ENCODE results near the gene CDKL5. TPM values are rescaled to one million over a fixed set of nuclear protein-coding genes. Genes with fewer than 3 reads are reported as not detected.
A peak's percentile ranks its signal among the peaks of the same experiment; 100 is the strongest.
"Not testable (repeated sequence)": the region's sequence is repeated elsewhere in the genome, so short reads cannot be mapped to it uniquely, and the experiment has no call there.

Gene CDKL5
- total and polyA plus RNA-seq, 8 donors, result 10.6 to 37.6 (median 12.8) TPM

DNA sequence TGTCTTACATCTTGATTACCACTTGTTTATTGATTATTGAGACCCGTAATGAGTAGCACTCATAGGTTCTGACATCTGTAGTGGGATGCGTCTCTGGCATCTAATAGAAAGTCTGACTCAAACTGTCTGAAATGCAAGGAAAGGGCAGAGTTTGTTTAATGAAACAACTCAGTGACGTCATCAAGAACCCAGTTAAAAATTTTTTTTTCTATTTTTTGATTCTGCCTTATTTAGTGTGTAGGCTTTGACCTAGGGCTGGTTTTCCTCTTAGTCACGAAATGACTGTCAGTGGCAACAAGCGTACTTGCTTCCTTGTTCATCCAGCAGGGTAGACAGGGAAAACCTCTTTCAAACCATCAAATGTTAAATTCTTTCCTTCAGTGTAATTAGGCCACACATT is 3.1 kb upstream of the CDKL5 start:
- Histone ChIP-seq H3K9me3 (no peaks in the 10 kb centered on the region), H3K4me1 (peaks cover 0 to 8% of the 10 kb centered on the region in 2 donors), H3K27ac (no peak overlapping the region), H3K4me3 (no peak overlapping the region), H3K27me3 (peaks cover 0 to 5% of the 10 kb centered on the region in 2 donors), H3K36me3 (no peaks in the 10 kb centered on the region)
- TF ChIP-seq, protein P1, sequence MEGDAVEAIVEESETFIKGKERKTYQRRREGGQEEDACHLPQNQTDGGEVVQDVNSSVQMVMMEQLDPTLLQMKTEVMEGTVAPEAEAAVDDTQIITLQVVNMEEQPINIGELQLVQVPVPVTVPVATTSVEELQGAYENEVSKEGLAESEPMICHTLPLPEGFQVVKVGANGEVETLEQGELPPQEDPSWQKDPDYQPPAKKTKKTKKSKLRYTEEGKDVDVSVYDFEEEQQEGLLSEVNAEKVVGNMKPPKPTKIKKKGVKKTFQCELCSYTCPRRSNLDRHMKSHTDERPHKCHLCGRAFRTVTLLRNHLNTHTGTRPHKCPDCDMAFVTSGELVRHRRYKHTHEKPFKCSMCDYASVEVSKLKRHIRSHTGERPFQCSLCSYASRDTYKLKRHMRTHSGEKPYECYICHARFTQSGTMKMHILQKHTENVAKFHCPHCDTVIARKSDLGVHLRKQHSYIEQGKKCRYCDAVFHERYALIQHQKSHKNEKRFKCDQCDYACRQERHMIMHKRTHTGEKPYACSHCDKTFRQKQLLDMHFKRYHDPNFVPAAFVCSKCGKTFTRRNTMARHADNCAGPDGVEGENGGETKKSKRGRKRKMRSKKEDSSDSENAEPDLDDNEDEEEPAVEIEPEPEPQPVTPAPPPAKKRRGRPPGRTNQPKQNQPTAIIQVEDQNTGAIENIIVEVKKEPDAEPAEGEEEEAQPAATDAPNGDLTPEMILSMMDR (IDR thresholded peaks at IDR 0.05), result no peak
- DNase-seq (no peak), ATAC-seq (no peak)
- intact Hi-C loops (cut with DNase I), result no loop called here

DNA sequence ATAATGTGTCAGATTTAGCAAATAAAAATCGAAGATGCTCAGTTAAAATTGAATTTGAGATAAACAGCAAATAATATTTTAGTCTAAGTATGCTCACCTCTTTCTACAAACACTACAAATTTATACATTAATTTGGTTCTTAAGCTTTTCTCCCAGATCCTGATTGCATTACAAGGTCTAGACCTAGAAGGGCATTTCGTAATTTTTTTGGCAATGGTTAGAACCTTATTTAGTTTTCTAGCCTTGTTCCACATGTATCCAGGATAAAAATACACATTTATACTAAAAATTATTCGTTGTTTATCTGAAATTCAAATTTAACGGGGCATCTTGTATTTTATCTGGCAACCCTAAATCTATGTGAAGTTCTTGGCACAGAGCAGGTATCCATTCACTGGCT is 2.5 kb upstream of the CDKL5 start:
- no peak for DNase-seq
- Histone ChIP-seq H3K27me3 (peaks cover 0 to 5% of the 10 kb centered on the region in 2 donors), H3K9me3 (no peaks in the 10 kb centered on the region), H3K36me3 (no peaks in the 10 kb centered on the region), H3K4me3 (no peak overlapping the region), H3K27ac (no peak overlapping the region), H3K4me1 (peaks cover 0 to 8% of the 10 kb centered on the region in 2 donors)
- ATAC-seq, result no peak
- TF ChIP-seq, protein P1 (IDR thresholded peaks at IDR 0.05), result no peak
- intact Hi-C loops (cut with DNase I), result no loop called here

DNA sequence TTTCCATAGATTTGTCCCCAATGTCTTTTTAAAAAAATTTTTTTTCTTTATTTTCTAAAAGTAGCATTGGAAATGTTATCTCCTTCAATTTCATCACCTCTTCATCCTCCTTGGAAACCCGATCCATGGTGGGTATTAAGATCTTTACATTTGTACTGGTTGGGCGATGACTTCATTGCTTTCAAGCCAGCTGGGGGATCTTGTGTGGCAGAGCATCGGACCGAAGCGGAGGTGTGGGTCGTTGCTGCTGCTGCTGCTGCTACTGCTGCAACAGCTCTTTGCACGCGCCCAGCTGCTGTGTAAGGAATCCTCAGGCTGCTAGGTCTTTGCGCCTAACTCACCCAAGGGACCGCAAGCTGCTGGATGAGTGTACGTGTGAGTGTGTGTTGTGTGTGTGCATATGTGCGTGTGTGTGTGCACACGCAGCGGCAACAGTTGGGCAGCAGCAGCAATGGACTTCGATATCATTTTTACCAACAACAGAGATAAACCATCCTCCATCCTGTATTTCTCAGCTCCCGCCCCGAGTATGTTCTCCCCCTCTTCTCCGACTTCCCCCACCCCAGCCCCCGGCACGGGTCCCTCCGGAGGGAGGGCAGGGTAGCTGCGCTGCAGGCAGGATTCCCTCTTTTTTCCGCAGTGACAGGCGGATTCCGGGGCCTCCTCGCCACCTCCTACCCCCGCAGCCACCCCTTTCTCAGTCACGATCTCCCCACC is 768 bp upstream of the CDKL5 start:
- TF ChIP-seq, protein P1 (IDR thresholded peaks at IDR 0.05), result no peak
- peak in 3 of 4 donors; percentile 38 to 45 (median 42) for DNase-seq
- Histone ChIP-seq H3K4me3 (peak overlapping the region; percentile 54 to 62), H3K9me3 (no peaks in the 10 kb centered on the region), H3K27me3 (peaks cover 0 to 5% of the 10 kb centered on the region in 2 donors), H3K36me3 (no peaks in the 10 kb centered on the region), H3K27ac (peak overlapping the region; percentile 33 to 78), H3K4me1 (peaks cover 0 to 8% of the 10 kb centered on the region in 2 donors)
- peak; percentile 17 for ATAC-seq
- intact Hi-C loops (cut with DNase I), result no loop called here

DNA sequence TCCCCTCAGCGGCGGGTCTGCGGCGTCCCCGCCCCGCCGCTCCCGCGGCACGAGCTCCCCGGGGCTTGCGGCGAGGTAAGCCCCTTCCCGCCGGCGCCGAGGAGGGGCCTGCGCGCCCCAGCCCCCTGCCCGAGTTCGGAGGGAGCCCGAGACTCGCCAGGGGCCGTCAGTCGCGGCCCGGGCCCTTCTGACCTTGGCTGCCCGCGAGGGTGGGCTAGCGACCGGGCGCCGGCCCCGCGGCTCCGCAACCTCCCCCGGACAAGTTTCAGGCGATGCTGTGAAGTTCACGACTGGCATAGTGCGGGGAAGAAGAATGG is 554 bp downstream of the CDKL5 start:
- no peaks in the 10 kb centered on the region for H3K9me3 ChIP-seq
- intact Hi-C loops (cut with DNase I), result no loop called here
- H3K27ac ChIP-seq, result peak overlapping the region; percentile 59 to 78
- H3K36me3 ChIP-seq, result no peaks in the 10 kb centered on the region
- H3K4me3 ChIP-seq, result peak overlapping the region; percentile 54 to 62
- peaks cover 0 to 5% of the 10 kb centered on the region in 2 donors for H3K27me3 ChIP-seq
- peaks cover 0 to 8% of the 10 kb centered on the region in 2 donors for H3K4me1 ChIP-seq
- DNase-seq (no peak), ATAC-seq (no peak)
- TF ChIP-seq, protein P1 (IDR thresholded peaks at IDR 0.05), result no peak

DNA sequence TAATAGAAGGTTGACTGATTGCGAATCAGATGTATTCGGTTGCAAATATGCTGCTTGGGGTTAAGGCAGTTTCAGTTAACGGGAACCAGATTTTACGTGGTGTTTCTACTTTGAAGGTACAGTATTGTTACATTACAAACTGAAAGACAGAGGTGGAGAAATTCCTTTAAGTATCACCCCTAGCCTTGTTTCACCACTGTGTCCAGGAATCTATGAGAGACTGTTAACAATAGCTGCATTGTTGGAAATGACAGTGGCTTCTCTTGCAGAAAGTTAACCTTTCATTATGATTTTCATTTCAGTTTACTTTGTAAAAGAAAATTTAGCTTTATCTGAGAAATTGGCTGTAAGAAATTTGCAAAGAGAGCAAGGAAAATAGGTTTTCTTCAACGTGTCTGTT is 2.6 kb downstream of the CDKL5 start:
- H3K36me3 ChIP-seq, result no peaks in the 10 kb centered on the region
- H3K4me1 ChIP-seq, result peaks cover 0 to 8% of the 10 kb centered on the region in 2 donors
- H3K9me3 ChIP-seq, result no peaks in the 10 kb centered on the region
- H3K4me3 ChIP-seq, result no peak overlapping the region
- H3K27ac ChIP-seq, result no peak overlapping the region
- DNase-seq, result no peak
- peaks cover 0 to 5% of the 10 kb centered on the region in 2 donors for H3K27me3 ChIP-seq
- intact Hi-C loops (cut with DNase I), result no loop called here
- no peak for ATAC-seq
- TF ChIP-seq, protein P1 (IDR thresholded peaks at IDR 0.05), result no peak

DNA sequence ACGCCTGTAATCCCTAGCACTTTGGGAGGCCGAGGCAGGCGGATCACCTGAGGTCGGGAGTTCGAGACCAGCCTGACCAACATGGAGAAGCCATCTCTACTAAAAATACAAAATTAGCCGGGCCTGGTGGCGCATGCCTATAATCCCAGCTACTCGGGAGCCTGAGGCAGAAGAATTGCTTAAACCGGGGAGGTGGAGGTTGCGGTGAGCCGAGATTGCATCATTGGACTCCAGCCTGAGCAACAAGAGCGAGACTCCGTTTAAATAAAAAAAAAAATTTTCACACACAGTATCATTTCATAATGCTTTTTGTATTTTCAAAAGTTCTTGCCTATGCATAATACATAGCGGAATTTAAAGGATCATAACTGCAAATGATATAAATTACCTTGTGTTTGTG is 7.9 kb downstream of the CDKL5 start:
- intact Hi-C loops (cut with DNase I); ATAC-seq; H3K27ac ChIP-seq: not testable (repeated sequence)

More for the DNA sequence above, 7.9 kb downstream of the CDKL5 start:
- H3K36me3 ChIP-seq, DNase-seq, H3K27me3 ChIP-seq, H3K4me3 ChIP-seq, H3K9me3 ChIP-seq, H3K4me1 ChIP-seq: not testable (repeated sequence)

Data from left lung (tissue), 10 donors.